Tibial nerve (tissue), 4 donors: ENCODE data around the gene NID1. TPM values are rescaled to one million over a fixed set of nuclear protein-coding genes. Genes with fewer than 3 reads are reported as not detected.

Source experiments
- DNase-seq, 2 donors: peaks; one replicate each; pipeline ENCODE4 v3.0.0-alpha.2; 2019; ENCODE audit warnings: low spot score in 2 of 2
- H3K27ac ChIP-seq, 4 donors: fragments of 200-600 bp; sonication (generic) in 3 of 4; one replicate each; pipeline ENCODE4 v1.5.1; 2017 to 2019; ENCODE audit warnings: mild to moderate bottlenecking in 1 of 4
- H3K27me3 ChIP-seq, 2 donors: fragments of 200-600 bp; sonication (generic) in 1 of 2; one replicate each; pipeline versions ENCODE4 v1.5.1 to v1.6.0; 2017 to 2019
- H3K36me3 ChIP-seq, 3 donors: fragments of 200-600 bp; sonication (generic); one replicate each; pipeline ENCODE4 v1.5.1; 2018 to 2019
- H3K4me1 ChIP-seq, 4 donors: fragments of 200-600 bp; sonication (generic) in 3 of 4; one replicate each; pipeline ENCODE4 v1.5.1; 2017 to 2019
- H3K4me3 ChIP-seq, 4 donors: fragments of 200-600 bp; sonication (generic) in 3 of 4; one replicate each; pipeline ENCODE4 v1.5.1; 2017 to 2019; ENCODE audit warnings: mild to moderate bottlenecking in 1 of 4, moderate library complexity in 1 of 4
- H3K9me3 ChIP-seq, 4 donors: fragments of 200-600 bp; sonication (generic) in 3 of 4; one replicate each; pipeline ENCODE4 v1.5.1; 2017 to 2019
- CTCF ChIP-seq, 5 experiments: fragments of 200-600 bp in 3 of 5; fragments of 450-650 bp in 2 of 5; sonication (generic) in 3 of 5; IDR thresholded peaks; one replicate each; pipeline ENCODE4 v1.5.1; 2016 to 2019; ENCODE audit warnings: antibody characterized with exemption in 5 of 5, mild to moderate bottlenecking in 3 of 5, moderate library complexity in 2 of 5
- EP300 ChIP-seq, 2 donors: sonication (generic); formaldehyde crosslinking; IDR thresholded peaks; one replicate each; pipeline ENCODE4 v1.6.1; 2017; ENCODE audit warnings: antibody characterized with exemption in 2 of 2, mild to moderate bottlenecking in 1 of 2
- POLR2A ChIP-seq, 2 donors: fragments of 450-650 bp; IDR thresholded peaks; one replicate each; pipeline ENCODE4 v1.6.1; 2017; ENCODE audit warnings: antibody characterized with exemption in 2 of 2, mild to moderate bottlenecking in 2 of 2, moderate library complexity in 2 of 2
- WGBS, 2 donors: methylation state at CpG; one replicate each; pipeline ENCODE4 v1.1.5; 2018; 5-methylcytosine and 5-hydroxymethylcytosine counted together
- total RNA-seq, 4 donors: library from RNA; depleted of rRNA; stranded (reverse); fragments of >200 nt; gene quantifications; one replicate each; pipeline ENCODE4 v1.1.0, GENCODE V29; 2016

NID1 gene
- total RNA-seq, 4 donors from 2014 or later = 192 to 321 (median 215) TPM

- H3K4me1 ChIP-seq = peaks cover 0 to 7% (median 2%) of the 10 kb centered on the region in 4 donors
- no peaks in the 10 kb centered on the region for H3K9me3 ChIP-seq
- no peaks in the 10 kb centered on the region for H3K27me3 ChIP-seq
- no peaks in the 10 kb centered on the region for H3K36me3 ChIP-seq
- WGBS, 2 donors = 91 to 97% methylated on average over 8 to 13 of the region's 17 CpGs
- no peak overlapping the region for H3K4me3 ChIP-seq
- no peak overlapping the region for H3K27ac ChIP-seq
- TF ChIP-seq EP300 (IDR thresholded peaks at IDR 0.05) (no peak), CTCF (IDR thresholded peaks at IDR 0.05) (no peak), POLR2A (IDR thresholded peaks at IDR 0.05) (no peak)
- no peak for DNase-seq
Observed at GRCh38 chr1:236111527-236112331, 46.8 kb upstream of the NID1 start.

GRCh38 chr1:236110137-236110536 lies 45.2 kb upstream of the NID1 start:
- no peak for DNase-seq
- TF ChIP-seq CTCF (IDR thresholded peaks at IDR 0.05) = no peak
- no peak for TF ChIP-seq POLR2A (IDR thresholded peaks at IDR 0.05)
- Histone ChIP-seq H3K36me3 (no peaks in the 10 kb centered on the region), H3K4me3 (no peak overlapping the region), H3K9me3 (no peaks in the 10 kb centered on the region), H3K27ac (no peak overlapping the region), H3K27me3 (no peaks in the 10 kb centered on the region), H3K4me1 (peaks cover 0 to 7% (median 2%) of the 10 kb centered on the region in 4 donors)
- 87 to 90% methylated on average over 13 of the region's 13 CpGs for whole genome bisulfite sequencing, 2 donors

- DNase-seq = no peak
- H3K27ac ChIP-seq = no peak overlapping the region
- TF ChIP-seq EP300 (IDR thresholded peaks at IDR 0.05) (no peak), CTCF (IDR thresholded peaks at IDR 0.05) (no peak), POLR2A (IDR thresholded peaks at IDR 0.05) (no peak)
- no peaks in the 10 kb centered on the region for H3K9me3 ChIP-seq
- no peaks in the 10 kb centered on the region for H3K36me3 ChIP-seq
- H3K4me1 ChIP-seq = peaks cover 0 to 10% (median 2%) of the 10 kb centered on the region in 4 donors
- no peak overlapping the region for H3K4me3 ChIP-seq
- WGBS, 2 donors = 83 to 85% methylated on average over 7 of the region's 7 CpGs
- H3K27me3 ChIP-seq = no peaks in the 10 kb centered on the region
Observed at GRCh38 chr1:236108027-236108648, 43.2 kb upstream of the NID1 start.

GRCh38 chr1:236107121-236107907 lies 42.4 kb upstream of the NID1 start:
- no peaks in the 10 kb centered on the region for H3K9me3 ChIP-seq
- TF ChIP-seq POLR2A (IDR thresholded peaks at IDR 0.05) = no peak
- TF ChIP-seq CTCF (IDR thresholded peaks at IDR 0.05) = no peak
- TF ChIP-seq EP300 (IDR thresholded peaks at IDR 0.05) = no peak
- no peak overlapping the region for H3K4me3 ChIP-seq
- H3K27ac ChIP-seq = no peak overlapping the region
- 68 to 76% methylated on average over 9 of the region's 9 CpGs for WGBS, 2 donors
- H3K4me1 ChIP-seq = peaks cover 0 to 10% (median 2%) of the 10 kb centered on the region in 4 donors
- H3K36me3 ChIP-seq = no peaks in the 10 kb centered on the region
- DNase-seq = no peak
- no peaks in the 10 kb centered on the region for H3K27me3 ChIP-seq
